ENCODE data around the gene CPAMD8.

- no peak for TF ChIP-seq CTCF (conservative IDR thresholded peaks at IDR 0.05 in 1 of 2, IDR thresholded peaks at IDR 0.05 in 1 of 2; ENCODE audit: low read depth in 1 of 2, low read length in 2 of 2)
- TF ChIP-seq EZH2 (IDR thresholded peaks at IDR 0.05; ENCODE audit: low read length, missing control alignments), result no peak
These were observed 71.4 kb downstream of the CPAMD8 start for GRCh38 chr19:16955161-16955560.

Measured in fibroblast of lung (primary cell).